ENCODE data around the gene KLHL22.
"Not testable (repeated sequence)": the region's sequence is repeated elsewhere in the genome, so short reads cannot be mapped to it uniquely, and the experiment has no call there.

Gene KLHL22

DNA sequence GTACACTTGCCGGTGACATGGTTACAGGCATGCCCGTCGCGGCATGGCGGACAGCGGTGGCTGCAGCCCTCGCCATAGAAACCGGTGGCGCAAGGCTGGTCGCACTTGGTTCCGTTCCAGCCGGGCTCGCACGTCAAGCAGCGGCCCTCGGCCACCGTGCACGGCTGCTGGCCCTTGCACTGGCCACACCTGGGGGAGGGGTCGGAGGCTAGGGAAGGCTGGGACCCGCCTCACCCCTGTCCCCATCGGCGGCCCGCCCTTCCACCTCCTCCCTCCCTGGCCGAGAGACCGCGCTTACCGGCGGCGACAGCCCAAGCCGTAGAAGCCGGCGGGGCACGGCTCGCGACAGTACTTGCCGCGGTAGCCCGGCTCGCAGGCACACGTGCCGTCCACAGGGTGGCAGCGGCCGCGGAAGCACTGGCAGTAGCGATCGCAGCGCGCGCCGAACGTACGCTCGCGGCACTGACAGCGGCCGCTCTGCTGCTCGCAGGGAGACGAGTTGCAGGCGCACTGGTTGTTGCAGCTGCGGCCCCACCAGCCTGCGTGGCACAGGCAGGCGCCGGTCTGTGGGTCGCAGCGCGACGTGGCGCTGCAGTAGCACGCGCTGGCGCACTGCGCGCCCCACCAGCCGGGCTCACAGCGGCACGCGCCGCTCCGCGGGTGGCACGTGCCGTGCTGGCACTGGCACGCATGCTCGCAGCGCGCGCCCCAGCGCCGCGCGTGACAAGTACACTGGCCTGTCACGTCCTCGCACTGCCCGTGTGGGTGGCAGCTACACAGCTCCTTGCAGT lies 64.7 kb downstream of the KLHL22 start:
- DNase-seq, result peak; percentile 68

DNA sequence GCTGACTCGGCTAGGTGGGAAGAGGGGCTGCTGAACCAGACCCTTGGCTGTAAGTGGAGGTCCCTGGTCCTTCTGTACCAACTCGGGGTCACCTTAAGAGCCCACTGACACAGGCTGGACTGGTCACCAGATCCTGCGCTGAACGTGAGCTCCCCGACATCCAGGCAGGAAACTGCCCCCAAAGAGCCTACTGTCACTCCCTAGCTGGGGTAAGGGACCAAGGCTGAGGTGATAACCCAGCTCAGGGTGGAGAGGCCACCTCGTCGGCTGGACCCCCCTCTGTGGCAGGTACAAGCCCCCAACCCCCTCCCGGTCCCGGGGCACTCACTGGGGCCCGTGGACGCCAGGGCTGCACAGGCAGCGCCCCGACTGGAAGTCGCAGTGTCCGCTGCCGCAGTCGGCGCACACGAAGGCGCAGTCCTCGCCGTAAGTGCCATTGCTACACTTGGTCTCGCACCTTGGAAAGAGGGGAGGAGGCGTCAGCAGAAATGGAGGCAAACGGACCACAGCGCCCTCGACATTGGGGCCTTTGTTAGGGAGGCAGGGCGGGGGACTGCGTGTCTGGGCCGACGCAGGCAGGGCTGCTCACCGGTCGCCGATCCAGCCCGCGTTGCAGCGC lies 65.4 kb downstream of the KLHL22 start:
- no peak for DNase-seq

DNA sequence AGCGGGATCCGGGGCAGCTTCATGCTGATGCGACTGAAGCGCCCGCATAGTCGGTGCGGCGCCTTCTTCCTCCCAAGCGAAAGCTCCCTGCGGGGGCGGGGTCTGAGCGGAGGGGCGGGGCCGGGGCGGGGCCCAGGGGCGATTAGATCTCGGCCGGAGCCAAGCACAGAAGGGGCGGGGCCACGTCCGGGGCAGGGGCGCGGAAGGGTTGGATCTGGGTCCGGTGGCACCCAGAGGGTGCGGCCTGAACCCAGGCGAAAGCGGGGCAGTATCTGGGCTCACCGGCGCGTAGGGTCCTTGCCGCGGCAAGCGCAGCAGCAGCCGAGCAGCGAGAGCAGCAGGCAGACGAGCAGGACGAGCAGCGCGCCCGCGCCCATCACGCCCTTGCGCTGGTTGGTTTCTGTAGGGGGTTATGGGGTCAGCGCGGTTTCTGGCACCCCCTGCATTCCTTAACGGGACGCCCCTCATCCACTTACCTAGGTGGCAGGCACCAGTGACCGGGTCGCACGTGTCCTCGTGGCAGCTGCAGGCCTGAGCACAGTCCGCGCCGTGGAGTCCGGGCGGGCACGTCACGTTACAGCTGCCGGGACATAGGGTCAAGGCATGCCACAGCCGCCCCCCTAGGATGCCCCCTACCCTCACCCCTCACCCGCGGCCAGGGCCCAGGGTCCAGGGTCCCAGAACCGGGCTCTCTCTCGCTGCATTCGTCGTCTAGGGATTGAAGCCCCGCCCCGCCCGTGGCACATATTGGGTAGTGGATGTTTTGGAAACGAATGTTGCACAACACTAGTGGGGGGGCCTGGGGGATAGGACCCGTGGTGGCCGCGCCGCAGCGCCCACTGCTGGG lies 66.1 kb downstream of the KLHL22 start:
- DNase-seq, result peak; percentile 69

DNA sequence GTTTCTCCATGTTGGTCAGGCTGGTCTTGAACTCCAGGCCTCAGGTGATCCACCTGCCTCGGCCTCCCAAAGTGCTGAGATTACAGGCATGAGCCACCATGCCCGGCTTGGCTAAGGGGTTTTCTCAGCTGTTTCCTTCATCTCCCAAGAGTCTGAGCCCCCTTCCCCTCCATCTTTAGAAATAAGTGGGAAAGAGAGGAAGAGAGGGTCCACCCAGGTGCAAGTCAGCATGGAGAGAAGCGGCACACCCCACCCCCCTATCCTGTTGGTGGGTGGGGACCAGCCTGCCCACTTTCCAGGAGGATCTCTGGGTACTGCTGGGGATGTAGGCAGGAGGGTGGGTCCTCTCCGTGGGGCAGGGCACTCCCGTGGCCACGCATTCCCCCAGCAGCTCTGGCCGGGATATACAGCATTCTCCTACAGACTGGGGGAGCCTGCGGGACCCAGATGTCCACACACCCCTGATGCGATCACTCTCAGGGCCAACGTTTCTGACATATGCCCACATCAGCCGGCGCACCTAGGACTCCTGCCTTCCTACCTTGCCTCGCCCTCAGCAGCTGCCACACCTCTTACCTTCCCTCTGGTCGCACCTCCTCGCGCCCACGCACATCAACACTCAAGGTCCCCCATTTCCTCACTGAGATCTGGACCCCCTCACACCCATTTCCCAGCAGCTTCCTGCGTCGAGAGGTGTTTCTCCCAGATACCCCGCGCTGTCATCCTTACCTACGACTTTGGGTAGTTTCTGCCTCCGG lies 66.9 kb downstream of the KLHL22 start:
- no peak for DNase-seq

DNA sequence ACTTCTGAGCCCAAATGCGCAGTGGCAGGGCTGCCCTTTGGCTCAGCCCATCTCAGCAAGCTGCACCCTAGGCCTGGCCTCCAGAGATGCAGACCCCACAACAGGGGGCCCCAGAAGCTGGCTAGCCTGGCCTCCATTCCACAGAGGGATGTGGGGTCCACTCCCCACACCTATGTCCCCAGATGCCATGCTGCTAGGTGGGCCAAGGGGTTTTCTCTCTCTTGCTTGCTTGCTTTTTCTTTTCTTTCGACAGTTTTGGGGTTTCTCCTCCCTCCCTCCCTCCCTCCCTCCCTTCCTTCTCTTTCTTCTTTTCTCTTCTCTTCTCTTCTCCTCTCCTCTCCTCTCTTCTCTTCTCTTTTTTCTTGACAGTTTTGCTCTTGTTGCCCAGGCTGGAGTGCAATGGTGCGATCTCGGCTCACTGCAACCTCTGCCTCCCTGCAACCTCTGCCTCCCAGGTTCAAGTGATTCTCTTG lies 67.6 kb downstream of the KLHL22 start:
- DNase-seq, result no peak

DNA sequence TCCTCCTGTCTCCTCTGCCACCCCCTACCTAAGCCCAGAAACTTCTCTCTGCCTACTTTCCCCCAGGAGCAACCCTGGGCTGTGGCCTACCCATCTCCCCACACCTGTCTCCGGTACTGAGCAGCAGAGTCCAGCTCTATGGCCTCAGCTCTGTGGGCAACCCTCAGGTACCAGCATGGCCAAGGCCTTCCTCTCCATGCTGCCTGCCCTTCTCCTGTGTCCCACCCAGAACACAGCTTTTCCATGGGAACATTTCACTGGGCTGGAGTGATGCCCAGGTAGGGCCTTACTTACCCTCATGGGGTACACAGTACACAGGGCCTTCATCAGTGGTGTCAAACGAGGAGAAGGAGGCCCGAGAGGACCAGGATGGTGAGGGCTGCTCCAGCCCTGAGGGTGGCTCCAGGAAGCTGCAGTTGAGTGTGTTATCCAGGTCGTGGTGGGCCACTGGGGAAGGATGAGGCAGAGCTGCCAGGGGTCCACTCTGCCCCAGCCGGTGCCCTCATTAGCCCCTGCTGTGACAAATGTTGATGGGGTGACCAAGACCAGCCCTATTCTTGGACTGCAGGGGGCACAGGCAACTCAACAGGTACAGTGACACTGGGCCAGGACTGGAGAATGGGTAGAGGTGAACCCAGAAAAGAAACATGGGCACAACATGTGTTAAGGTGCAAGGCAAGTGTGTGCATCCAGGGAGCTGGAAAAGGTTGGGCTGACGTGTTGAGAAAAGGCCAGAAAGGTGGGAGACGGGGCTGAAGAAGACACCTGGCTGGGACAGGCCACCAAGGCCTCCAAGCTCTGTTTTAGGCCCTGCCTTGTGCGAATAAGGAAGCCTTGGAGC lies 68.3 kb downstream of the KLHL22 start:
- DNase-seq, result no peak

DNA sequence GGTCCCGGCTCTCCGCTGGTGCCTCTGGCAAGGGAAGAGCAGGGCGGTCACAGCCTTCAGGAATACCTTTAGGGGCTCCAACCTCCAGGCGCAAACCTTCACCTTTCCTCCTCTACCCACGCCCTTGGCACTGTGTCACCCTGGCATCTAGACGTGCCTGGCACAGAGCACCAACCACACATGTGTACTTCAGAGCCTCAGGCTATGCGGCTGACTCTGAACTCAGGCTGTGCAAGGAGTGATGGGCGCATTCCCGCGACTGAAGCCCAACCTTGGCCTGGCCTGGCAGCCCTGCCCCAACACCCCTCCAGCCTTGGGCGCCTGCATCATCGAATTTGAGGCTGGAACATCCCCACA lies 69.4 kb downstream of the KLHL22 start:
- no peak for DNase-seq

DNA sequence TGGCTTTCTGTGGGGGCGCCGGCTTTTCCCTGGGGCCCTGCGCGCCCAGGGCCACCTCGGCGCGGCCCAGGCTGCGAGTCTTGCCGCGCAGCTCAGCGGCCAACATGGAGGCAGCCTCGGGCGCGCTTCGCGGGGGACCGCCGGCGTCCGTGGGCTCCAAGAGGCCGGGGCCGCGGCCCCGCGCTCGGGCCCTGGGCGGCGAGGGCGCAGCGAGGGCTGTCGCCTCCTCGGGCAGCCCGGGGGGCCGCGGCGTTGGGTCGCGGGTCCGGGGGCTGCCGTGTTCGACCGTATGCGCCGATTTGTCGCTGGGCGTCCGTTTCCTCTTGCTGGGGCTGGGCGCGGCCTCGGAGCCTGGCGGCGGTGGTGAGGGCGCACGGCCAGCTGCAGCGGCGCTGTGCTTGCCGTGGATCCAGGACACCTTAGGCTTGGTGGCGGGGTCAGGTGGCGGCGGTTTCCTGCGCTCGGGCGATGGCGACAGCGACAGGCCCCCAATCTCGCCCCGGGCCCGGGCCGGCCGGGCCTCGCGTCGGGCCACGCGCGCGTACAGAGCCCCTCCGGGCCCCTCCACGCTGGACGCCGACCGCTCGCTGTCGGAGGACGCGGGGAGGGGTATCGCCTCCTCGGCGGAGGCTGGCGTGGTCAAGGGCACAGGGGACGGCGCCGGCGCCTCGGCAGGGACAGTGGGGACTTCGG lies 69.9 kb downstream of the KLHL22 start:
- DNase-seq, result no peak

DNA sequence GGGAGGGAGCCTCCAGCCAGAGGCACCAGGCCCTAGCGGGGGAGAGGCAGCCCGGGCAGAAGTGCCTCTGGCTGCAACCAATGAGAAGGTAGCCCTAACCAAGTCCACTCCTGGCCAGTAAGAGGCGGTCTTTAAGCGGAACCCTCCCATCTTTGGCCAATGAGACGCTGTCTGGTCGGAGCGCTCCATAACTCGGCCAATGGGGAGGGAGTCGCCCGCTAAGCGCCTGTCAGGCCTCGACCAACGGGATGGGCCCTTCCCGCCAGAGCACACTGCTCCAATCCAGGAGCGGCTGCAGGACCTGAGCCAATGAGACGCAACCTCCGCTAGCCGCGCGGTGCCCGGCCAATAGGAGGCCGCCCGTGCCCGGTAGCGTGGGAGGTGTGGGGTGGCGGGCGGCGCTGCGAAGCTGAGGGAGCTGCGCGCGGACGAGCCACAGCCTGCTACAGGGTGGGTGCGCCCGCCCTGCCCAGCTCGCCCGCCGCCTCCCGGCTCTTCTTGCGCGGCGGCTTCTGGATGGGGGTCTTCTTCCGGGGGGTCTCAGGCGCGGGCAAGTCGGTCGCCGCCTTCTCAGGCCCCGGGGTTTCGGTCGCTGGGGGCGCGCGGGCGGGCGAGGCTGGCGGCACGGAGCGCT lies 70.5 kb downstream of the KLHL22 start:
- peak; percentile 22 for DNase-seq

DNA sequence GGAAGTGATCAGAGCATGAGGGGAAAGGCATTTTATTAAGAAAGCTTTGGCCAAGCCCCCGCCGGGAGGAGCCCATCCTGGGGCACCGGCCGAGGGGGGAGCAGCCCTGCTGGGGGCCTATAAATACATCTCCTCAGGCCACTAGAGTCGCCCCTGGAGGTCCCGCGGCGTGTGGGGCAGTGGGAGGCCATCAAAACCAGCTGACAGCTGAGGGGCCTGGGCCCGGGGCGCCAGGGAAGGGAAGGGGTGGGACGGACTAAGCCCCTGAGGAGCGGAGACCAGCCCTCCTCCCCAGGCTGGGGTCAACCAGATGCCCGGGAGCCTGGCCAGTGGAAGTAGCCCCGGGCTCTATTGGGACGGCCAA lies 71.0 kb downstream of the KLHL22 start:
- DNase-seq, result no peak

DNA sequence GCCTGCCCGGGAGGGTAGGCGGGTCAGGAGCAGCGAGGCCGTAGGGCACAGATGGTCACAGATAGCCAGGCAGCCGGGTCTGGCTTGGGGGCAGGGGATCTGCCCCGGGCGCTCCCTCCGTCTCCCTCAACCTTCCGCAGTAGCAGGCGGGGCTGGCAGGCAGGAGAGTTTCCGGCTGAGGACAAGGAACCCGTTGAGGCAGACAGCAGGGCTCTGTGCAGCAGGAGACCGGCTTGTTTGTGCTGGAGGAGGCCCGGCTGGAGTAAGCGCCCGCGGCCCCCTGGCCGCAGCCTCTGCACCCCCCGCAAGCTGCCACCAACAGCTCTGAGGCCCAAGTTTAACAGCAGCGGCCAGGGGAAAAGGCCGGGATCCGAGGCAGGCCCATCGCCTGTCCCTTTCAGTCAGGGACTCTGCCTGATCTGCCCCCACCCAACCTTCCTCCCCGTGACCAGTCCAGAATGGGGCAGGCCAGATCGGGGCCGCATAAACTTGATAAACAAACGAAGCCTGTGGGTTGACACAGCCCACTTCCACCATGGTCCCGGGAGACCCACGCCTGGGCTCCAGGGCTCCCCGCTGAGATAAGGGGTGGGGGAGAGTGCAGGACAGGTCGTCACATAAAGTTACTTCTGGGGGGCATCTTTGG lies 71.6 kb downstream of the KLHL22 start:
- DNase-seq, result no peak

DNA sequence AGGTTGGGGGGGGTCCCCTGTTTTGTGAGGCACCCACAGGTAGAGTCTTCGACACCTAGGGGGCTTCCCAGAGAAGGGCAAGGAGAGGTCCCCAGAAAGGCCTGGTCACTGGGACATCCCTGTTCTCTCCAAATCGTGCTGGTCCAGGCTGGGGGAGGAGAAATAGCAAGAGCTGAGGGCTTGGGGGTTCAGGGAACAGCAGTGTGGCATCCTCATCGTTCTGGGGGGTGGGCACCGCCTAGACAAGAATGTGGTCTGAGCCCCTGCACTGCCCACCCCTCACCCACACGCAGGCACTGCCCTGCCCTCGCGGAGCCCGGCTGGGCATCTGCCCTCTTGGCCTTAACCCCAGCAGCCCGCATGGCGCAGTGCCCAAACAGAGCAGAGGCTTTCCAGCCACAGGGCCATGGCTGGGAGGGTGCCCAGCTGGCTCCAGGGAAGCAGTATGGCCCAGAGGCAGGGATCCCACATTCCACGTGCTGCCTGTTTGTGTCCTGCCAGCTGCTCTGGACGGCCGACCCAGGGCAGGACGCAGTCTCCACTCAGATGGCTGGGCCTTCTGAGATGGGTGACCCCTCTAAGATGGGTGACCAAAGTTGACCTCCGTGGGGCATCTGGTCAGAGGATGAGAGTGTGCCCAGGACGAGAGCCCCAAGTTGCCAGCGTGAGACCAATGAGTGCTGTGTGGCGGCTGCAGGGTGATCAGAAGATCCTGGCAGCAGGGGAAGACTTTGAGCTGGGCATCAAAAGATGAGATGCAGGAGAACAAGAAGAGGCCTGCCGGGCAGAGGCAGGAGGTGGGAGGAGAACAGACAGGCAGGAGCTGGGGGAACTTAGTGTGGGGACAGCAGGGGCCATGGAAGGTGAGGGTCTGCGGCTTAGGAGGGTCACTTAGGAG lies 72.3 kb downstream of the KLHL22 start:
- no peak for DNase-seq

DNA sequence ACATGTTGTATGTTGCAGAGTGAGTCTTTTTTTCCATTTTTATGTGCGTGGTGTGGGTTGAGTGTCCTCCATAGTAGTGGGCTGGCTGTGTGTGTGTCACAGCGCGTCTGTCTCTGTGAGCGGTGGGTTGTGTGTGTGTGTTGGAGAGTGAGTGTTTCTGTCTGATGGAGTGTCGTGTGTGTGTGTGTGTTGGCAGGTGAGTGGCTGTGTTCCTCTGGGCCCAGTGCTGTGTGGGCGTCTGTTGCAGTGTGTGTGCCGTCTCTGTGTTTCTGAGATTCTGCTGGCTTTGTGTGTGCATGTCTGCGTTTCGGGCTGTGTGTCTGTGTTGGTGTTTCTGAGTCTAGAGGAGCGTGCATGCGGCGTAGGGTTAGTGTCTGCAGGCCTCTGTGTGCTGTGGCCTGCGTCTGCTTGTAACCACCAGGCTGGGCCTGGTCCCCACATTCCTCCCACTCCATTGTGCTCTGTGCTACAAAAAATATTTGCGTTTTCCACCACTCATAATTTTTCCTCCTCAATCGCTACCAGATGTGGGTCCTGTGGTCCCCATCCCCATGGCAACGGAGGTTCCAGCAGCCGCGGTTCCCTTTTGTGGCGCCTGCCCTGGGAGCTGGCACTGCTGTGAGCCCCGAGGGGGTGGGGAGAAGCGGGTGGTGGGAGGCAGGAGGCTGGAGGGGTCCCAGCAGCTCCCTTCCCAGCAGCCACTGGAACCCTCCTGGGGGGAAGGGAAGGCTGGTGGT lies 73.2 kb downstream of the KLHL22 start:
- no peak for DNase-seq

DNA sequence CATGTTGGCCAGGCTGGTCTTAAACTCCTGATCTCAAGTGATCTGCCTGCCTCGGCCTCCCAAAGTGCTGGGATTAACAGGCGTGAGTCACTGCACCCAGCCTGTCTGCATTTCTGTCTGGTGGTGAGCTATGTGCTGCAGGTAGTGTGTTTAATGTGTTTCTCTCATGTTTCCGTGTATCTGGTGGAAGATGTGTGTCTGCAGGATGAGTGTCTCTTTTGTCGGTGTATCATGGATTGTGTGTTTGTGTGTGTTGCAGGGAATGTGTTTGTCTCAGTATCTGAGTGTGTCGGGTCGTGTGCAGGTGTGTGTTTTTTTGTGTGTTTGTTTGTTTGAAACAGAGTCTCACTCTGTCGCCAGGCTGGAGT lies 74.1 kb downstream of the KLHL22 start:
- DNase-seq, result no peak

DNA sequence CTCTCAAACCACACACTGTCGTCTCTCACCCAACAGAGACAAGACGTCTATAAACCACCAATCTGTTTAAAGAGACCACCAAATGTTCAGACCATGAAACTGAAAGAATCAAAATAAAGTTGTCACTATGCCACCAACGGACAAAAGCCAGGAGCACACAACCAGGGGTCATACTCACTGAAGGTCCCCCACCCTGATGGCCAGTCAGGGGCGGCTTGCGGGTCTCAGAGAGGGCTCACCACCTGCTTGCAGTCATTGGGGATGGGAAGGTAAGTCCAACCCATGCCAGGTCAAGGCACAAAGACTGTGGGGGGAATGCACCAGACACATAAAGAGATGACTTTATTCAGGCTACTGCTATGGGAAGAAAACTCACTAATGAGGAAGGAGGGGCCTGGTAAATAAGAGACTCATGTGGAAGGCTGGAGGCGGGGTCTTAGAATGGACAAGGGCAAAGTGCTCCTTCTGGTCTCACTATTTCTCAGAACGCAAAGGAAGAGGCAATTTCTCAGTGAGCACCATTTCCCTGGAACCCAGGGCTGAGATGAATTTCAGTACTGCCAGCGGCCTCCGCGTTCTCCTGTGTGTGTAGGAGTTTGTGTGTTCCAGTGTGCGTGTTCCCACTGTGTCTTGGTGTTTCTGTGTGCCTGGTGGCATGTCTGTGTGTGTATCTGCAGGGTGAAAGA lies 75.3 kb downstream of the KLHL22 start:
- no peak for DNase-seq

DNA sequence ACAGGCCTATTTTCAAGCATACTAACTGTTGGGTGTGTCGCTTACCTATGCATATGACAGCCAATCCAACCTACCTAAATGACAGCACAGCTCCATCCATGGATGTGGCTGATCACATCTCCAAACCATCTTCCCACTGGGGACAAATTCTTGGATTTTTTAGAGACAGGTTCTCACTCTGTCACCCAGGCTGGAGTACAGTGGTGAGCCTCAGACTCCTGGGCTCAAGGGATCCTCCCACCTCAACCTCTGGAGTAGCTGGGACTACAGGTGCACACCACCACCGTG lies 76.0 kb downstream of the KLHL22 start:
- no peak for DNase-seq

DNA sequence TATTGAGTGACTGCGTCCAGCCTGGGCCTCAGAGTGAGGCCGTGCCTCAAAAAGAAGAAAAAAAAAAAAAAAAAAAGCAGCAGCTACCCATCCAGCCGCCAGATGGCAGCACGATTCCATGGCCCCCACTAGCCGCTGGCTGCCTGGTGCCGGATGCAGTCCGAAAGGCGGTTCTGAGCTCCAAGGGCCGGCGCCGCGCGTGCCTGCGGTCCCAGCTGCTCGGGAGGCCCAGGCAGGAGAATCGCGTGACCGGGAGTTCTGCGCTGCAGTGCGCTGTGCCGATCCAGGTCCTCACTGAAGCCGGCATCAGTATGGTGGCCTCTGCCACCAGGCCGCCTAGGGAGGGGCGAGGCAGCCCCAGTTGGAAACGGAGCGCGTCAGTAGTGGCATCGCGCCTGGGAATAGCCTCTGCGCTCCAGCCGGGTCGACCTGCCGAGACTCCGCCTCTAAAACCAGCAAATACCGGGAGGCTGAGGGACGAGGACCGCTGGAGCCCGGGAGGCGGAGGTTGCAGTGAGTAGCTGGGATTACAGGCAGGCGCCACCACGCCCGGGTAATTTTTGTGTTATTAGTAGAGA lies 77.3 kb downstream of the KLHL22 start:
- peak; percentile 64 for DNase-seq

DNA sequence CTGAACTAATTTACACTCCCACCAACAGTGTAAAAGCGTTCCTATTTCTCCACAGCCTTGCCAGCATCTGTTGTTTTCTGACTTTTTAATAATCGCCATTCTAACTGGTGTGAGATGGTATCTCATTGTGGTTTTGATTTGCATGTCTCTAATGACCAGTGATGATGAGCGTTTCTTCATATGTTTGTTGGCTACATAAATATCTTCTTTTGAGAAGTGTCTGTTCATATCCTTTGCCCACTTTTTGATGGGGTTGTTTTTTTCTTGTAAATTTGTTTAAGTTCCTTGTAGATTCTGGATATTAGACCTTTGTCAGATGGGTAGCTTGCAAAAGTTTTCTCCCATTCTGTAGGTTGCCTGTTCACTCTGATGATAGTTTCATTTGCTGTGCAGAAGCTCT lies 79.9 kb downstream of the KLHL22 start:
- not testable (repeated sequence) for DNase-seq

All from stimulated activated CD4-positive, alpha-beta T cell treated with anti-CD3 and anti-CD28 coated beads, Interleukin-1b, Interleukin-23, amount 100 ng/mL, for 48 hours (primary cell).